HG03025 (cell line): ENCODE data around the gene WDR7.

ENCODE experiments used
- ATAC-seq: cut with Tn5 transposase; IDR thresholded peaks from one replicate; pipeline ENCODE4 v1.9.1; 2021; ENCODE audit warnings: mild to moderate bottlenecking, moderate library complexity; ENCODE audit not compliant: unreplicated experiment, low FRiP score

WDR7 gene

GRCh38 chr18:56650944-56651770 is at the start of gene WDR7:
Gene WDR7 (plus strand): TSS chr18:56651359. CDS start chr18:56672516, 21,157 bp downstream.
- ATAC-seq, result peak; percentile 96

- ATAC-seq, result no peak
Measured at GRCh38 chr18:56606618-56607017, 44.5 kb upstream of the WDR7 start.

GRCh38 chr18:56615738-56616520 is 35.2 kb upstream of the WDR7 start:
- no peak for ATAC-seq

GRCh38 chr18:56627991-56628390 is 23.2 kb upstream of the WDR7 start:
- ATAC-seq, result no peak

- no peak for ATAC-seq
Measured at GRCh38 chr18:56632070-56633022, 18.8 kb upstream of the WDR7 start.

- no peak for ATAC-seq
Measured at GRCh38 chr18:56635007-56635406, 16.2 kb upstream of the WDR7 start.

- ATAC-seq, result no peak
Measured at GRCh38 chr18:56637176-56637575, 14.0 kb upstream of the WDR7 start.

- ATAC-seq, result peak; percentile 25
Measured at GRCh38 chr18:56637711-56638231, 13.4 kb upstream of the WDR7 start.

- peak; percentile 90 for ATAC-seq
Measured at GRCh38 chr18:56638232-56639103, 12.7 kb upstream of the WDR7 start, which contains the start of gene TXNL1. Gene TXNL1 (minus strand): TSS chr18:56638592. CDS start chr18:56638440, 152 bp downstream.

GRCh38 chr18:56639104-56639381 is 12.1 kb upstream of the WDR7 start:
- ATAC-seq, result peak; percentile 12

- no peak for ATAC-seq
Measured at GRCh38 chr18:56639571-56639970, 11.6 kb upstream of the WDR7 start.

- no peak for ATAC-seq
Measured at GRCh38 chr18:56641714-56642337, 9.3 kb upstream of the WDR7 start.

- ATAC-seq, result no peak
Measured at GRCh38 chr18:56643381-56643780, 7.8 kb upstream of the WDR7 start.

- ATAC-seq, result no peak
Measured at GRCh38 chr18:56645415-56646016, 5.6 kb upstream of the WDR7 start.

- no peak for ATAC-seq
Measured at GRCh38 chr18:56647071-56647470, 4.1 kb upstream of the WDR7 start.

- ATAC-seq, result no peak
Measured at GRCh38 chr18:56647951-56648893, 2.9 kb upstream of the WDR7 start.

GRCh38 chr18:56649996-56650395 is 1.2 kb upstream of the WDR7 start:
- no peak for ATAC-seq

- no peak for ATAC-seq
Measured at GRCh38 chr18:56651771-56652092, 573 bp downstream of the WDR7 start.
